Tibial nerve (tissue), 4 donors: ENCODE results near the gene MLYCD. TPM values are rescaled to one million over a fixed set of nuclear protein-coding genes. Genes with fewer than 3 reads are reported as not detected.

ENCODE experiments used
- DNase-seq, 2 donors: peaks; one replicate each; pipeline ENCODE4 v3.0.0-alpha.2; 2019; ENCODE audit warnings: low spot score in 2 of 2
- H3K27ac ChIP-seq, 4 donors: fragments of 200-600 bp; sonication (generic) in 3 of 4; one replicate each; pipeline ENCODE4 v1.5.1; 2017 to 2019; ENCODE audit warnings: mild to moderate bottlenecking in 1 of 4
- H3K27me3 ChIP-seq, 2 donors: fragments of 200-600 bp; sonication (generic) in 1 of 2; one replicate each; pipeline versions ENCODE4 v1.5.1 to v1.6.0; 2017 to 2019
- H3K36me3 ChIP-seq, 3 donors: fragments of 200-600 bp; sonication (generic); one replicate each; pipeline ENCODE4 v1.5.1; 2018 to 2019
- H3K4me1 ChIP-seq, 4 donors: fragments of 200-600 bp; sonication (generic) in 3 of 4; one replicate each; pipeline ENCODE4 v1.5.1; 2017 to 2019
- H3K4me3 ChIP-seq, 4 donors: fragments of 200-600 bp; sonication (generic) in 3 of 4; one replicate each; pipeline ENCODE4 v1.5.1; 2017 to 2019; ENCODE audit warnings: mild to moderate bottlenecking in 1 of 4, moderate library complexity in 1 of 4
- H3K9me3 ChIP-seq, 4 donors: fragments of 200-600 bp; sonication (generic) in 3 of 4; one replicate each; pipeline ENCODE4 v1.5.1; 2017 to 2019
- CTCF ChIP-seq, 5 experiments: fragments of 200-600 bp in 3 of 5; fragments of 450-650 bp in 2 of 5; sonication (generic) in 3 of 5; IDR thresholded peaks; one replicate each; pipeline ENCODE4 v1.5.1; 2016 to 2019; ENCODE audit warnings: antibody characterized with exemption in 5 of 5, mild to moderate bottlenecking in 3 of 5, moderate library complexity in 2 of 5
- EP300 ChIP-seq, 2 donors: sonication (generic); formaldehyde crosslinking; IDR thresholded peaks; one replicate each; pipeline ENCODE4 v1.6.1; 2017; ENCODE audit warnings: antibody characterized with exemption in 2 of 2, mild to moderate bottlenecking in 1 of 2
- POLR2A ChIP-seq, 2 donors: fragments of 450-650 bp; IDR thresholded peaks; one replicate each; pipeline ENCODE4 v1.6.1; 2017; ENCODE audit warnings: antibody characterized with exemption in 2 of 2, mild to moderate bottlenecking in 2 of 2, moderate library complexity in 2 of 2
- WGBS, 2 donors: methylation state at CpG; one replicate each; pipeline ENCODE4 v1.1.5; 2018; 5-methylcytosine and 5-hydroxymethylcytosine counted together
- total RNA-seq, 4 donors: library from RNA; depleted of rRNA; stranded (reverse); fragments of >200 nt; gene quantifications; one replicate each; pipeline ENCODE4 v1.1.0, GENCODE V29; 2016

The MLYCD gene
- total RNA-seq, 4 donors from 2014 or later, result 19.0 to 26.7 (median 23.0) TPM

- DNase-seq, result no peak
- Histone ChIP-seq H3K27me3 (no peaks in the 10 kb centered on the region), H3K9me3 (peaks cover 0 to 6% (median 0%) of the 10 kb centered on the region in 4 donors), H3K4me1 (no peaks in the 10 kb centered on the region), H3K36me3 (no peaks in the 10 kb centered on the region), H3K4me3 (no peak overlapping the region), H3K27ac (no peak overlapping the region)
- TF ChIP-seq POLR2A (IDR thresholded peaks at IDR 0.05) (no peak), EP300 (IDR thresholded peaks at IDR 0.05) (no peak), CTCF (IDR thresholded peaks at IDR 0.05) (peak in 3 of 5 experiments; percentile 12 to 28 (median 13))
- 45 to 48% methylated on average over 8 of the region's 8 CpGs for WGBS, 2 donors
These were observed 11.8 kb upstream of the MLYCD start for GRCh38 chr16:83887080-83887479.

- Histone ChIP-seq H3K9me3 (peaks cover 0 to 10% (median 0%) of the 10 kb centered on the region in 4 donors), H3K4me3 (no peak overlapping the region), H3K4me1 (no peaks in the 10 kb centered on the region), H3K36me3 (no peaks in the 10 kb centered on the region), H3K27me3 (no peaks in the 10 kb centered on the region), H3K27ac (no peak overlapping the region)
- TF ChIP-seq EP300 (IDR thresholded peaks at IDR 0.05), result no peak
- no peak for TF ChIP-seq CTCF (IDR thresholded peaks at IDR 0.05)
- no peak for TF ChIP-seq POLR2A (IDR thresholded peaks at IDR 0.05)
- 13 to 27% methylated on average over 8 of the region's 8 CpGs for WGBS, 2 donors
- no peak for DNase-seq
These were observed 11.4 kb upstream of the MLYCD start for GRCh38 chr16:83887564-83887963.

- Histone ChIP-seq H3K4me3 (no peak overlapping the region), H3K27me3 (no peaks in the 10 kb centered on the region), H3K36me3 (no peaks in the 10 kb centered on the region), H3K9me3 (peaks cover 0 to 10% (median 0%) of the 10 kb centered on the region in 4 donors), H3K27ac (no peak overlapping the region), H3K4me1 (no peaks in the 10 kb centered on the region)
- 58% methylated on average over 4 of the region's 4 CpGs for WGBS, 2 donors
- no peak for DNase-seq
- TF ChIP-seq EP300 (IDR thresholded peaks at IDR 0.05) (no peak), POLR2A (IDR thresholded peaks at IDR 0.05) (no peak), CTCF (IDR thresholded peaks at IDR 0.05) (no peak)
These were observed 10.3 kb upstream of the MLYCD start for GRCh38 chr16:83888672-83889044.

- 93 to 94% methylated on average over 5 of the region's 5 CpGs for WGBS, 2 donors
- no peak overlapping the region for H3K27ac ChIP-seq
- no peaks in the 10 kb centered on the region for H3K4me1 ChIP-seq
- H3K4me3 ChIP-seq, result no peak overlapping the region
- H3K9me3 ChIP-seq, result peaks cover 0 to 10% (median 0%) of the 10 kb centered on the region in 4 donors
- H3K27me3 ChIP-seq, result no peaks in the 10 kb centered on the region
- DNase-seq, result no peak
- TF ChIP-seq POLR2A (IDR thresholded peaks at IDR 0.05) (no peak), EP300 (IDR thresholded peaks at IDR 0.05) (no peak), CTCF (IDR thresholded peaks at IDR 0.05) (no peak)
- H3K36me3 ChIP-seq, result no peaks in the 10 kb centered on the region
These were observed 8.6 kb upstream of the MLYCD start for GRCh38 chr16:83890359-83890758.

- Histone ChIP-seq H3K27ac (no peak overlapping the region), H3K27me3 (no peaks in the 10 kb centered on the region), H3K4me3 (no peak overlapping the region), H3K4me1 (no peaks in the 10 kb centered on the region), H3K36me3 (no peaks in the 10 kb centered on the region), H3K9me3 (peaks cover 0 to 10% (median 0%) of the 10 kb centered on the region in 4 donors)
- no peak for DNase-seq
- 79 to 82% methylated on average over 3 of the region's 3 CpGs for WGBS, 2 donors
- TF ChIP-seq EP300 (IDR thresholded peaks at IDR 0.05), result no peak
- TF ChIP-seq CTCF (IDR thresholded peaks at IDR 0.05), result no peak
- TF ChIP-seq POLR2A (IDR thresholded peaks at IDR 0.05), result no peak
These were observed 7.2 kb upstream of the MLYCD start for GRCh38 chr16:83891742-83892141.
